GM12878 (cell line): ENCODE measurements around the gene NUDT13. TPM values are rescaled to one million over a fixed set of nuclear protein-coding genes. Genes with fewer than 3 reads are reported as not detected.

Experiments
- ATAC-seq: fragments of 200-7000 bp; cut with Tn5 transposase; 3 replicates; pipeline ENCODE4 v1.9.1; 2020; ENCODE audit warnings: mild to moderate bottlenecking, moderate library complexity
- BruUV-seq: library from RNA; stranded (reverse); fragments of 400-500 nt; replicated peaks from 2 replicates; lab custom pipeline; 2021; lab: Mats Ljungman, UMichigan
- CTCF ChIA-PET: fragments of 300-600 bp; sonication (Branson Sonifier 250); formaldehyde crosslinking; extraction: SDS; loops from one replicate; lab custom pipeline; 2021; ENCODE audit warnings: inconsistent platforms; lab: Yijun Ruan, JAX
- POLR2A ChIA-PET: fragments of 350-600 bp; formaldehyde crosslinking; extraction: SDS; loops from one replicate; lab custom pipeline; 2021; ENCODE audit warnings: inconsistent platforms; lab: Charles Lee
- RAD21 ChIA-PET: fragments of 300-600 bp; sonication (Branson Sonifier 250); formaldehyde crosslinking; loops from one replicate; lab custom pipeline; 2023; ENCODE audit warnings: antibody characterized with exemption; ENCODE audit not compliant: unreplicated experiment; lab: Charles Lee
- SMC1A ChIA-PET: fragments of 300-600 bp; sonication (Branson Sonifier 250); formaldehyde crosslinking; loops from one replicate; lab custom pipeline; 2023; ENCODE audit not compliant: unreplicated experiment, uncharacterized antibody; lab: Charles Lee
- DNase-seq: peaks from one replicate; pipeline ENCODE4 v3.0.0-alpha.2; 2011; ENCODE audit warnings: low read depth, low spot score
- FAIRE-seq: peaks from 3 replicates; lab custom pipeline; 2011; peaks lifted over from hg19 to GRCh38; lab: Jason Lieb, UNC
- H2AFZ ChIP-seq: 2 replicates; pipeline ENCODE4 v1.6.0; 2011; ENCODE audit warnings: low read depth, low read length, control low read depth; ENCODE audit not compliant: control insufficient read depth
- H3K27ac ChIP-seq: 2 replicates; pipeline ENCODE4 v1.5.1; 2011; ENCODE audit warnings: control low read depth; ENCODE audit not compliant: control insufficient read depth, insufficient read depth
- H3K27me3 ChIP-seq, 2 experiments: replicated peaks in 1 of 2; 2 replicates each; pipeline versions ENCODE4 v1.6.0 to v1.6.1; 2011; ENCODE audit warnings: low read length in 1 of 2; ENCODE audit not compliant: control insufficient read depth in 2 of 2, insufficient read depth in 2 of 2
- H3K36me3 ChIP-seq, 2 experiments: 2 replicates each; pipeline ENCODE4 v1.5.1; 2011; ENCODE audit warnings: low read length in 1 of 2; ENCODE audit not compliant: control insufficient read depth in 2 of 2, insufficient read depth in 2 of 2
- H3K4me1 ChIP-seq: 2 replicates; pipeline ENCODE4 v1.6.1; 2011; ENCODE audit warnings: mild to moderate bottlenecking, low read length, moderate library complexity, mixed read lengths; ENCODE audit not compliant: control insufficient read depth, insufficient read depth
- H3K4me2 ChIP-seq: 2 replicates; pipeline ENCODE4 v1.6.0; 2011; ENCODE audit warnings: control low read depth; ENCODE audit not compliant: control insufficient read depth, insufficient read depth
- H3K4me3 ChIP-seq: fragments of 200-600 bp; sonication (generic); 2 replicates; pipeline ENCODE4 v1.5.1; 2016
- H3K79me2 ChIP-seq: 2 replicates; pipeline ENCODE4 v1.6.0; 2011; ENCODE audit warnings: low read length; ENCODE audit not compliant: control insufficient read depth, insufficient read depth
- H3K9ac ChIP-seq: 2 replicates; pipeline ENCODE4 v1.8.0; 2011; ENCODE audit warnings: low read length, control low read depth, mixed read lengths; ENCODE audit not compliant: control insufficient read depth, insufficient read depth
- H3K9me3 ChIP-seq: replicated peaks from 3 replicates; pipeline ENCODE4 v1.5.1; 2011; ENCODE audit warnings: mild to moderate bottlenecking, low read length; ENCODE audit not compliant: control insufficient read depth, insufficient read depth
- H4K20me1 ChIP-seq: 2 replicates; pipeline ENCODE4 v1.6.0; 2011; ENCODE audit not compliant: control insufficient read depth, insufficient read depth
- KAT2A ChIP-seq: conservative IDR thresholded peaks from 2 replicates; pipeline ENCODE4 v1.6.1; 2011; ENCODE audit warnings: low read depth, low read length; ENCODE audit not compliant: control insufficient read depth
- PRDM15 ChIP-seq: fragments of 450-650 bp; formaldehyde crosslinking; IDR thresholded peaks from 2 replicates; pipeline ENCODE4 v1.4.0; 2020; ENCODE audit warnings: mild to moderate bottlenecking, moderate library complexity
- SREBF1 ChIP-seq: IDR thresholded peaks from 2 replicates; pipeline ENCODE4 v1.6.1; 2012; ENCODE audit warnings: mild to moderate bottlenecking, low read length
- WGBS: methylation state at CpG from one replicate; pipeline ENCODE4 v1.1.6; 2016; ENCODE audit warnings: low lambda C conversion rate; ENCODE audit not compliant: insufficient replicate concordance, insufficient coverage; ENCODE audit errors: missing lambda C conversion rate; 5-methylcytosine and 5-hydroxymethylcytosine counted together
- in situ Hi-C: fragments of 300-500 bp; cut with MboI; formaldehyde crosslinking; loops from 9 replicates; pipeline ENCODE4 v1.14.3; 2018; ENCODE audit warnings: mixed read lengths
- intact Hi-C: fragments of 100-400 bp; cut with micrococcal nuclease; formaldehyde crosslinking; loops from one replicate; pipeline ENCODE4 v1.14.2; 2022; ENCODE audit not compliant: unreplicated experiment
- polyA plus RNA-seq, 11 experiments: library from polyadenylated mRNA; depleted of rRNA in 4 of 11; unstranded in 6 of 11; stranded (reverse) in 5 of 11; fragments of >200 nt; fragmentation: Nextera tagmentation in 4 of 11; fragmentation: Illumina TruSeq in 1 of 11; extraction: Ambion mirVana in 4 of 11; extraction: Trizol in 1 of 11; gene quantifications; 1 replicate in 1 of 11; 2 replicates in 10 of 11; pipeline versions ENCODE4 v1.2.1 to v1.2.3, GENCODE V29; 2011 to 2016; ENCODE audit warnings: inconsistent platforms in 2 of 11, missing spikeins in 2 of 11, low read depth in 1 of 11
- total RNA-seq, 4 experiments: library from RNA; depleted of rRNA in 3 of 4; stranded (reverse); fragments of >200 nt in 3 of 4; fragmentation: Illumina TruSeq in 1 of 4; extraction: Trizol in 1 of 4; gene quantifications; 2 replicates each; pipeline versions ENCODE4 v1.2.1 to v1.2.3, GENCODE V29; 2013 to 2021

NUDT13 gene
- total and polyA plus RNA-seq, 10 of the 15 experiments (the other 5 are each of a cell fraction or from before 2014, with no cell fraction given), result 0.72 to 6.1 (median 1.9) TPM

DNA sequence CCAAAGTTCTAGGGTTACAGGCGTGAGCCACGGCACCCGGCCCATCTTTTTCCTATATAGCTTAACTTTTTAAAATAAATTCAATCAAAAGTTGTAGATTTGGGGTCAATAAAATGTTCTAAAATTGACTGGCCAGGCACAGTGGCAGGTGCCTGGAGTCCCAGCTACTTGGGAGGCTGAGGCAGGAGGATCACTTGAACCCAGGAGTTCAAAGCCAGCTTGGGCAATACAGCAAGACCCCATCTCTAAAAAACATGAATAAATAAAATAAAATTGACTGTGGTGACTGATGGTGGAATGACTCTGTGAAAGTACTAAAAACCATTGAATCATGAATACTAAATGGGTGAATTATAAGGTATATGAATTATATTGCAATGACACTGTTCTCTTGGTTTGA is 34.4 kb upstream of the NUDT13 start:
- Histone ChIP-seq H2AFZ (no peak overlapping the region), H3K4me2 (no peak overlapping the region), H3K79me2 (peaks cover 58% of the 10 kb centered on the region), H3K27ac (no peak overlapping the region), H4K20me1 (no peaks in the 10 kb centered on the region), H3K36me3 (peaks cover 0 to 13% of the 10 kb centered on the region in 2 experiments; a peak in 2 of 4 replicates), H3K4me3 (no peak overlapping the region), H3K27me3 (no peaks in the 10 kb centered on the region), H3K9me3 (no peaks in the 10 kb centered on the region; the same call in 2 of the 3 replicates), H3K9ac (no peak overlapping the region), H3K4me1 (peaks cover 8% of the 10 kb centered on the region; the same call in 1 of the 2 replicates)
- CTCF ChIA-PET, result interaction anchor here (0.7 to 3.9 kb wide), 2 partner anchors 83 to 178 kb away, joined by 3 to 21 read pairs; no protein-coding TSS in a partner anchor
- 94% methylated on average over 3 of the region's 3 CpGs for WGBS
- FAIRE-seq (no peak), ATAC-seq (no peak), DNase-seq (no peak)
- intact Hi-C loops (no loop called here), in situ Hi-C loops (no loop called here)
- no TSS peak for BruUV-seq
- POLR2A ChIA-PET, result interaction anchor here (0.6 to 3.8 kb wide), 5 partner anchors 9 to 1237 kb away, joined by 3 to 47 read pairs (median 3); no protein-coding TSS in a partner anchor
- SMC1A ChIA-PET, result interaction anchor here (0.6 to 6.9 kb wide), 7 partner anchors 8 to 82 kb away, joined by 3 to 114 read pairs (median 4); partner anchors contain the start of gene P4HA1
- RAD21 ChIA-PET, result interaction anchor here (6.4 kb wide), 1 partner anchor 19 kb away, joined by 90 read pairs; the partner anchor contains the start of gene P4HA1
- TF ChIP-seq PRDM15 (no peak), KAT2A (no peak), SREBF1 (no peak)
